ENCODE data around the gene KCND3. TPM values are rescaled to one million over a fixed set of nuclear protein-coding genes. Genes with fewer than 3 reads are reported as not detected.

Gene KCND3
- total RNA-seq, 2 experiments from 2014 or later: not detected

DNA sequence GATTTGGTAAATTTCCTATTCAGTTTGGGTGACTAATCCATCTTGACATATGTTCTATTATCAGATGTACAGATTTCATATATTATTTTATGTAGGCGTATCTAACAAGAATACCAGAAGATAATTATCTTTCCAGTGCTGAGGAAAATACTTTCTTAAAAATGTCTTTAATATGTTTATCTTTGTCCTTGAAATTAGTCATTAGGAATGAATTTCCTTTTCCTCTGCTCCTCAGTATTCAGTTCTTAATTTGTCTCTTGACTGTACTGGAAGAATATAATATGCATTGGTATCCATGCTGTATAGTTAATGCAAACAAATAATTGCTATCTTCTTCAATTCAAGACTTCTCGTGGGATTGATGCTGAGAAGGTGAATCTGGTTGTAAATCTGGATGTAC, 227.1 kb downstream of the KCND3 start:
- peaks cover 63% of the 10 kb centered on the region for H3K36me3 Mint-ChIP-seq (ENCODE audit: low read depth)
- no peak overlapping the region for H3K4me3 Mint-ChIP-seq
- peaks cover 25% of the 10 kb centered on the region for H3K4me1 Mint-ChIP-seq
- no peak overlapping the region for H3K27ac Mint-ChIP-seq
- ChIA-PET CTCF (no interaction called here), POLR2A (no interaction called here)
- H3K27me3 Mint-ChIP-seq: no peaks in the 10 kb centered on the region
- H3K9me3 Mint-ChIP-seq: no peaks in the 10 kb centered on the region
- no peak for DNase-seq

DNA sequence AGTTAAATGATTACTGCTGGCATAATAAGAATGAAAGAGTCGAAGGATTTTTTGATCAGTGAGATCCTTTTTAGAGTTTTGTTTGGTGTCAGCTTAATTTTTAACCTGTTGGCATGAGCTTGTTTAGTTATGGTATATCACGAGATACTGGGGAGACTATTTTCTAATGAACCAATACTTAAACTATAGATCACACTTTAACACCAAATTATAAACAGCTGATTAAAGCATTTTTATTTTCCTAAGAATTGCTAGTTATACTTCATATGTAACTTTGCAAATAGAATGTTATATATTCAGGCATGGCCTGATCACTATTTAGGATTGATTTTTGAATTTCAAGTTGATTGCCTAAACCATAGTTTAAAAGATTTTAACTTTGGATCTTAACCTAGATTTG, 227.8 kb downstream of the KCND3 start:
- peaks cover 62% of the 10 kb centered on the region for H3K36me3 Mint-ChIP-seq (ENCODE audit: low read depth)
- ChIA-PET CTCF (no interaction called here), POLR2A (no interaction called here)
- no peak overlapping the region for H3K4me3 Mint-ChIP-seq
- H3K4me1 Mint-ChIP-seq: peaks cover 31% of the 10 kb centered on the region
- no peaks in the 10 kb centered on the region for H3K9me3 Mint-ChIP-seq
- no peak for DNase-seq
- no peak overlapping the region for H3K27ac Mint-ChIP-seq
- H3K27me3 Mint-ChIP-seq: no peaks in the 10 kb centered on the region

DNA sequence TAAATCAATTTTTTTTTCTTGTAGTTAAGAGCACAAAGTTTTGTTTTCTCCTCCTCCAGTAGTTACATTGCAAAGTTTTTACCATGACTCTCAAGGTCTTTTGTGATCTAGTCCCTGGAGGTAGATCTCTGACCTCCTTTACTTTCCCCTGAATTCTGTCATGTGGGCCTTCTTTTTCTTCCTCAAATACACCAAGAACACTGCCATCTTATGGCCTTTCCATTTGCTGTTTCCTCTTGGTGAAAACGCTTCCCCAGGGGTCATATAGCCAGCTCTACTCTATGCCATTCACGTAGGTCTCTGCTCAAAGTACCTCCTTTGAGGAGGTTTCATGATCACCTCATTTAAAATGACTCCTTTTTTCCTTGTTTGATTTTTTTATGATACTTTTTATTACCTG, 231.1 kb downstream of the KCND3 start:
- H3K27ac Mint-ChIP-seq: peak overlapping the region; percentile 71

DNA sequence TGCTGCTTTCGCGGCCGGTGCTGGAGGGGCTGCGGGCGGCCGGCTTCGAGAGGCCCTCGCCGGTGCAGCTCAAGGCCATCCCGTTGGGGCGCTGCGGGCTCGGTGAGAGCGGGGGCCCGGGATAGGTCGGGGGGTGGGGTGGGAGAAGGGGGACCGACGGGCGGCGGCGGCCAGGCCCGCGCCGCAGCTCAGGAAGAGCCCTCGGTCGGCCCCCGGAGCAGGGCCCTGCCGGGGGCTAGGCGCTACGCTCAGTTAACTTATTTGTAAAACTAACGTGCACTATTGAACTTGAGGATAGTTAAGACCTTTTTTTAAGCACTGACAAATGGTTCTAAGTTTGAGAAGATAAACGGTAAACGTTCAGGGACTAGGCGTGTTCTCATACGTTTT, 233.3 kb downstream of the KCND3 start:
- no peak for DNase-seq
- Mint-ChIP-seq H3K4me1 (peaks cover 54% of the 10 kb centered on the region), H3K9me3 (no peaks in the 10 kb centered on the region), H3K36me3 (ENCODE audit: low read depth) (peaks cover 25% of the 10 kb centered on the region), H3K27me3 (no peaks in the 10 kb centered on the region), H3K4me3 (peak overlapping the region; percentile 86), H3K27ac (peak overlapping the region; percentile 96)
- ChIA-PET CTCF (interaction anchor here (0.8 to 2.5 kb wide), 6 partner anchors 9 to 533 kb away, joined by 3 to 12 read pairs (median 4); no protein-coding TSS in a partner anchor), POLR2A (no interaction called here)

More for the DNA sequence above, 231.1 kb downstream of the KCND3 start:
- Mint-ChIP-seq H3K4me3 (no peak overlapping the region), H3K36me3 (ENCODE audit: low read depth) (peaks cover 39% of the 10 kb centered on the region), H3K4me1 (peaks cover 49% of the 10 kb centered on the region), H3K9me3 (no peaks in the 10 kb centered on the region), H3K27me3 (no peaks in the 10 kb centered on the region)
- DNase-seq: no peak
- CTCF ChIA-PET: interaction anchor here (0.7 kb wide), 1 partner anchor 92 kb away, joined by 3 read pairs; no protein-coding TSS in a partner anchor
- POLR2A ChIA-PET: interaction anchor here (0.7 kb wide), 1 partner anchor 55 kb away, joined by 3 read pairs; no protein-coding TSS in a partner anchor

DNA sequence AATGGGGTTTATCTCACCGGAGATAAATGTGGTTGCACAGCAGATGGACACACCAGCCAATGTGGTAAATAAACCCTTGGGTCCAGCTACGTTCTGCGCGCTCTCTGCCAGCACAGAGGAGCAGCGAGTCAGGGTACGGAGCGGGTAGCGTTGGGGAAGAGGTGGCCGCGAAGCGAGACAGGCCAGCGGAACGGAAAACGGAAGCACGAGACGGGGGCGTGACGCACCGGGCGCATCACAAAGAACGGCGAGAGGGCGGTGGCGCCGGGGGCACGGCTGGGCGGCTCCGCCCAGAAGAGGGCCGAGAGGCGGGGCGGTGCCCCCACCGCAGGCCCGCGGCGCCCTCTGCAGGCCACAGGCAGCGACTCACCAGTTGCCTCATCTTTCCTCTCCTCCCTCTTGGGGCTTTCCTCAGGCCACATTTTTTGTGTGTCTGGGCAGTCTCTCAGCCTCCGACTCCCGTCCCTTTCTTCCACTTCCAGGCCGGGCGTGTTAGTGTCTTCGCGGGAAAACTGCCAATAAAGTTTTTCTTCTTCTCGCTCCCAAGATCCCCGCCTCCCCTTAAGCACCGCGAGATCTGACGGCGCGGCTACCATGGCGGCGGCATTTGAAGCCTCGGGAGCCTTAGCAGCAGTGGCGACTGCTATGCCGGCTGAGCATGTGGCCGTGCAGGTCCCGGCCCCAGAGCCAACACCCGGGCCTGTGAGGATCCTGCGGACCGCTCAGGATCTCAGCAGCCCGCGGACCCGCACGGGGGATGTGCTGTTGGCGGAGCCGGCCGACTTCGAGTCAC, 233.9 kb downstream of the KCND3 start, which contains the start of gene DDX20:
DDX20 (plus strand) TSS at position 571 of the 793 bp plus-strand sequence; CDS start at position 595, 24 bp downstream.
- POLR2A ChIA-PET: interaction anchor here (0.6 kb wide), 1 partner anchor 122 kb away, joined by 3 read pairs; no protein-coding TSS in a partner anchor
- peaks cover 49% of the 10 kb centered on the region for H3K4me1 Mint-ChIP-seq
- H3K36me3 Mint-ChIP-seq (ENCODE audit: low read depth): peaks cover 19% of the 10 kb centered on the region
- CTCF ChIA-PET: interaction anchor here (0.6 to 2.5 kb wide), 17 partner anchors 8 to 609 kb away, joined by 3 to 12 read pairs (median 4); no protein-coding TSS in a partner anchor
- H3K4me3 Mint-ChIP-seq: peak within 1 kb of the TSS; percentile 86
- H3K27me3 Mint-ChIP-seq: no peaks in the 10 kb centered on the region
- peak within 1 kb of the TSS; percentile 96 for H3K27ac Mint-ChIP-seq
- no peaks in the 10 kb centered on the region for H3K9me3 Mint-ChIP-seq
- DNase-seq: peak; percentile 93

DNA sequence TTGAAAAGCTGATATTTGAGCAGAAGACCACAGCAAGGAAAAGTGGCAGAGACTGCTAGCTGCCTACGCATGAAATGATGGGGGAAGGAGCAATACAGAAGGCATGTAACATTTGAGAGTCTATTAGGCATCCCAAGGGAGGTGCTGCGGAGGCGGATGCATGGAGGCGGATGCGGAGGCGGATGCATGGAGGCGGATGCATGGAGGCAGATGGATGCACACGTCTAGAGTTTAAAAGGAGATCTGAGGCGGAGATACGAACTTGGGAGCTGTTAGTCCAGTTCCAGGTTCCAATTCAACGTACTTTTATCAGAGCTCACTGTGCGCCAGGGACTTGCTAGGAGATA, 234.5 kb downstream of the KCND3 start:
- CTCF ChIA-PET: interaction anchor here (0.6 to 2.5 kb wide), 17 partner anchors 8 to 608 kb away, joined by 3 to 12 read pairs (median 4); no protein-coding TSS in a partner anchor
- Mint-ChIP-seq H3K9me3 (no peaks in the 10 kb centered on the region), H3K4me3 (peak overlapping the region; percentile 86), H3K27me3 (no peaks in the 10 kb centered on the region), H3K36me3 (ENCODE audit: low read depth) (peaks cover 16% of the 10 kb centered on the region), H3K27ac (peak overlapping the region; percentile 96), H3K4me1 (peaks cover 46% of the 10 kb centered on the region)
- peak; percentile 41 for DNase-seq
- POLR2A ChIA-PET: interaction anchor here (0.6 kb wide), 1 partner anchor 121 kb away, joined by 3 read pairs; no protein-coding TSS in a partner anchor

DNA sequence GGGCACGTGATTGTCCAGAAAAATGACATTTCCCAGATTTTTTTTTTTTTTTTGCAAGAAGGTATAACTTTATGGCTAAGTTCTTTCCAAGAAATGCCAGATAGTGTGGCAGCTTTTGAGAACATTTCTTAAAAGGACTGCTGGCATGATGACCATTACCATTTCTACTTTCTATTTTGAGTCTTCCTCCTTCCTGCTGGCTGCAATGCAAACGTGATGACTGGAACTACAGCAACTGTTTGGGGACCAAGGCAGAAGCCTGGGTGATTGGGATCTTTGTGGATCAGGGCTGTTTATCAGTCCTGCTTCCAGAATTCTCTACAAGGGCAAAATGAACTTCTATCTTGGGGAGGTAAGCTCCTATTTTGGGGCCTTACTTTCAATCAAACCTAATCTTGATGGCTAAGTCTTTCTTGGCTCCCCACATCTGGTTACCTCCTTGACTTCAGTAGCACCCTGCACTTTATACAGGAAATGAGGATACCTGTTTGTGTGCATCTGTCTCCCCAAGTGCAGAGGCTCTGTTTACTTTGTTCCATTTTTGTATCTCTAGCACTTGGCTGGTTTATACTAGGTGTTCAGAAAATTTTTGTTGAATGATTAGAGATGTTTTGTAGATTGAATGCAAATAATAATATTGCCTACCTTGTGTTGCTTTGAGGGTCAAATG, 237.4 kb downstream of the KCND3 start:
- Mint-ChIP-seq H3K36me3 (ENCODE audit: low read depth) (no peaks in the 10 kb centered on the region), H3K27me3 (no peaks in the 10 kb centered on the region), H3K4me3 (no peak overlapping the region), H3K9me3 (peaks cover 2% of the 10 kb centered on the region), H3K27ac (no peak overlapping the region), H3K4me1 (peaks cover 32% of the 10 kb centered on the region)
- POLR2A ChIA-PET: no interaction called here
- DNase-seq: no peak
- CTCF ChIA-PET: interaction anchor here (0.5 to 2.9 kb wide), 5 partner anchors 12 to 244 kb away, joined by 3 to 11 read pairs (median 5); partner anchors contain the start of gene INKA2

DNA sequence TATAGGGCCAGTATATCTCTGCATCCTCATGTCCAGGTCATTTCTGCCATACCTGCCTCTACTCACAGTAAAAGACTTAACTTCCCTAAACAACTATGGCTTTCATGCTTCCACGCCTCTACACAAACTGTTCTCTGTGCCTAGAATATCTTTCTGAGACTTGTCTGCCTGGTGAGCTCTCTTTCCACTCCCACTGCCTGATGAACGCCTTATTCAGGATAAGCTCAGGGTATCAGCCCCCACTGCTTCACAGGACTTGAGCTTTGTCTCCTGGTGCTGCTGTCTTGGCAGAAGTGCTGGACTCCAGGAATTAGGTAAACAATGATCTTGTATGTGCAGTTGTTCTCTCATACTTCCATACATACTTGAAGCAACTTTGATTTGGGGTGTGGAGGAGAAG, 238.6 kb downstream of the KCND3 start:
- H3K4me1 Mint-ChIP-seq: peaks cover 28% of the 10 kb centered on the region
- ChIA-PET CTCF (interaction anchor here (1.1 to 2.9 kb wide), 7 partner anchors 10 to 269 kb away, joined by 3 to 11 read pairs (median 4); partner anchors contain the start of gene INKA2), POLR2A (no interaction called here)
- no peak overlapping the region for H3K27ac Mint-ChIP-seq
- no peaks in the 10 kb centered on the region for H3K36me3 Mint-ChIP-seq (ENCODE audit: low read depth)
- no peaks in the 10 kb centered on the region for H3K27me3 Mint-ChIP-seq
- H3K9me3 Mint-ChIP-seq: peaks cover 2% of the 10 kb centered on the region
- DNase-seq: no peak
- H3K4me3 Mint-ChIP-seq: no peak overlapping the region

DNA sequence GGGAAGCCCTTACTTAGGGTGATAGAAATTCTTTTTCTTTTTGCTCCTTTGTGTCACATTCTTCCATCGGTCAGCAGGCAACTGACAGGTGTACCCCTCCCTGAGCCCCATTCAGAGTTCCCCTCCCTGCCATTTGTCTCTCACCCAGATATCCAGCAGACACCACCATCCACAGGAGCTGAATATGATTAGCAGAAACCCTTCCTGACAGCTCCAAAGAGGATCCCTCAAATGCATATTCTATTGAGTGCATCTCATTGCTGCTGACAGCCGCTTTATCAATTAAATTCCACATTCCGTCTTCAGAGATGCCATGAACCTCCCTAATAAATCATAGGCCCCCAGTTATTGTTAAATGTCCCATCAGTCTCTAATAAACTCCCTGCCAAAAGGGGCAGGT, 239.8 kb downstream of the KCND3 start:
- Mint-ChIP-seq H3K27me3 (peaks cover 4% of the 10 kb centered on the region), H3K27ac (no peak overlapping the region), H3K4me3 (no peak overlapping the region), H3K9me3 (peaks cover 2% of the 10 kb centered on the region), H3K4me1 (peaks cover 21% of the 10 kb centered on the region), H3K36me3 (ENCODE audit: low read depth) (no peaks in the 10 kb centered on the region)
- DNase-seq: no peak
- ChIA-PET POLR2A (no interaction called here), CTCF (interaction anchor here (1.1 to 1.7 kb wide), 4 partner anchors 10 to 285 kb away, joined by 3 to 4 read pairs (median 4); partner anchors contain the start of gene INKA2)

DNA sequence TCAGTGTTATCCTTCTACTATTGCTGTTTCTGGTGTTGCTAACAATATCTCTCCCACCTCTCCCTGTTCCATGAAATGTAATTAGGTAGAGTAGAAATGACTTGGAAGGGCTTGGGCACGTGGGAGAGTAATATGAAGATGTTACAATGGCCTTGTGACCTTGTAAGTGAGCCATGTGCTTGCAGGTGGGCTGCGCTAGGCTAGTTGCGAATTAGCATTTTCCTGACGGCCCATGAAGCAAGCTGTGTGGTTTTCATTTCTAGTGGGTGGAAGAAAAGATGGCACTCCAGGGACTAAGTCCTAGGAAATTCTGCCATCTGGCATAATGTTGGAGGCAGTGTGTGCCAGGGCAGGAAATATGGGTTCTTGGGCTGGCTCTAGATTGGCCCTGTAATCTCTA, 241.5 kb downstream of the KCND3 start:
- Mint-ChIP-seq H3K4me1 (peaks cover 14% of the 10 kb centered on the region), H3K36me3 (ENCODE audit: low read depth) (no peaks in the 10 kb centered on the region), H3K27ac (no peak overlapping the region), H3K27me3 (peaks cover 12% of the 10 kb centered on the region), H3K4me3 (no peak overlapping the region), H3K9me3 (peaks cover 2% of the 10 kb centered on the region)
- DNase-seq: no peak
- CTCF ChIA-PET: interaction anchor here (0.6 to 2.9 kb wide), 13 partner anchors 9 to 277 kb away, joined by 3 to 14 read pairs (median 5); partner anchors contain the start of gene INKA2
- POLR2A ChIA-PET: interaction anchor here (1.4 kb wide), 1 partner anchor 240 kb away, joined by 6 read pairs; no protein-coding TSS in a partner anchor

DNA sequence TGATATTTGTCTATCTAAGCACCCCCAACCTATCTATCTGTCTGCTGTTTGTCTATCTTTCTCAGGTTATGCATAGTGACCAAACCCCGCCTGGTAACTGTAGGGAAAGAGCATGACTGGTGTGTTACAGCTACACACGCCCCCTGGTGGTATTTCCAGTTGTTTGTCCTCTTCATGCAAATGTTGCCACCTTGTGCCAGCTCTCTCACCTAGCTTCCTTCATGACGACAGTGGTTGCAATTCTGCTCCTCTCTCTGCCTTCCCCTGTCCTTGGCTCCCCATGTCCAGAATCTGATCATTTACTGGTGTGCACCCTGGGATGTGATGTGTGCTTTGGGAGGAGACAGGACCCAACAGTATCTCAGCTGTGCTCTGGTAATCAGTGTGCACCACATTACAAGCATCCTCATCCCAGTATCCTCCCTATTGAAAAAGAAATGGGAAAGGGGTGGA, 242.2 kb downstream of the KCND3 start:
- ChIA-PET CTCF (interaction anchor here (0.6 to 2.9 kb wide), 17 partner anchors 8 to 276 kb away, joined by 3 to 14 read pairs (median 3); partner anchors contain the start of gene INKA2), POLR2A (interaction anchor here (1.4 kb wide), 1 partner anchor 240 kb away, joined by 6 read pairs; no protein-coding TSS in a partner anchor)
- peaks cover 14% of the 10 kb centered on the region for H3K4me1 Mint-ChIP-seq
- H3K27ac Mint-ChIP-seq: no peak overlapping the region
- no peaks in the 10 kb centered on the region for H3K36me3 Mint-ChIP-seq (ENCODE audit: low read depth)
- H3K4me3 Mint-ChIP-seq: no peak overlapping the region
- H3K27me3 Mint-ChIP-seq: peaks cover 17% of the 10 kb centered on the region
- peak; percentile 87 for DNase-seq
- H3K9me3 Mint-ChIP-seq: peaks cover 2% of the 10 kb centered on the region

DNA sequence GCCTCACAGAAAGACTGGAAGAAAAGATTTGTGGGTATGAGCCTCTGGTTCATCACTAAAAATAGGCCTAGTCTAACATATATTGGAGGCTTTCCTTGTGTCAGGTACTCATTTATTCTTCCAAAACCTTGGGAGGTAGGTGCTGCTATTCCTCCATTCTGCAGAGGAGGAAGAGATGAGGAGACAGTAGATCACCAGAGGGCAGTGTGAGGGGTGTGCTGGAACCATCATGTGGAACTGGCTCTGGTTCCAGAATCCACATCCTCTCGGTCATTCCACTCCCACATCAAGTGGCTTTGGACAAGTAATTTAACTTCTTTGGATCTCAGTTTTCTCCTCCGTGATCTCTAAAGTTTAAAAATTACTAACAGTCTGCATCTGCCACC, 242.9 kb downstream of the KCND3 start:
- ChIA-PET POLR2A (interaction anchor here (1.4 kb wide), 1 partner anchor 239 kb away, joined by 6 read pairs; no protein-coding TSS in a partner anchor), CTCF (interaction anchor here (0.5 to 2.9 kb wide), 16 partner anchors 7 to 275 kb away, joined by 3 to 14 read pairs (median 4); partner anchors contain the start of gene INKA2)
- Mint-ChIP-seq H3K4me1 (peaks cover 9% of the 10 kb centered on the region), H3K36me3 (ENCODE audit: low read depth) (no peaks in the 10 kb centered on the region), H3K4me3 (no peak overlapping the region), H3K27ac (no peak overlapping the region), H3K27me3 (peaks cover 24% of the 10 kb centered on the region), H3K9me3 (peaks cover 2% of the 10 kb centered on the region)
- no peak for DNase-seq
